ENCODE measurements around the gene GPR55. TPM values are rescaled to one million over a fixed set of nuclear protein-coding genes. Genes with fewer than 3 reads are reported as not detected.

Gene GPR55
- total RNA-seq, 1 experiment from 2014 or later, result not detected

DNA sequence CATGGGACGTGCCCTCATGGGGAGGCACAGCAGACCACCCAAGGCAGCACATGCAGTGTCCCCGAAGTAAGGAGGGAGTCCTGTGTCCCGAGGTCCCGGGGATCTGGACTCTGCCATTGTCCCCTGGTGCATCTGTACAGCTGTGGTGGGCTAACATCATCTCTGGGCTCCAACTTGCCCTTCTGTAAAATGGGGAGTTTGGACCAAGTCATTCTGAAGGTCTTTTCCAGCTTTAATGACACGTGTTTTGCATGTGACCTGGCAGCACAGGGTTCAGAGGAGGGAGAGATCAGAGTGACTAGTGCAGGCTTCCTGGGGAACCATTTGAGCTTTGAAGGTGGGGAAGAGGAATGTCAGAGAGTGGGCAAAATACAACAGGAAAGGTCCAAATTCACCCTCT lies 38.8 kb downstream of the GPR55 start:
- Mint-ChIP-seq H3K36me3 (ENCODE audit: insufficient read depth, unreplicated experiment) (no peaks in the 10 kb centered on the region), H3K27ac (ENCODE audit: unreplicated experiment) (no peak overlapping the region), H3K27me3 (ENCODE audit: insufficient read depth, unreplicated experiment) (no peaks in the 10 kb centered on the region), H3K4me3 (ENCODE audit: unreplicated experiment) (no peak overlapping the region), H3K4me1 (ENCODE audit: low read depth, unreplicated experiment) (no peaks in the 10 kb centered on the region), H3K9me3 (ENCODE audit: unreplicated experiment) (no peaks in the 10 kb centered on the region)
- TF ChIP-seq, protein P1, sequence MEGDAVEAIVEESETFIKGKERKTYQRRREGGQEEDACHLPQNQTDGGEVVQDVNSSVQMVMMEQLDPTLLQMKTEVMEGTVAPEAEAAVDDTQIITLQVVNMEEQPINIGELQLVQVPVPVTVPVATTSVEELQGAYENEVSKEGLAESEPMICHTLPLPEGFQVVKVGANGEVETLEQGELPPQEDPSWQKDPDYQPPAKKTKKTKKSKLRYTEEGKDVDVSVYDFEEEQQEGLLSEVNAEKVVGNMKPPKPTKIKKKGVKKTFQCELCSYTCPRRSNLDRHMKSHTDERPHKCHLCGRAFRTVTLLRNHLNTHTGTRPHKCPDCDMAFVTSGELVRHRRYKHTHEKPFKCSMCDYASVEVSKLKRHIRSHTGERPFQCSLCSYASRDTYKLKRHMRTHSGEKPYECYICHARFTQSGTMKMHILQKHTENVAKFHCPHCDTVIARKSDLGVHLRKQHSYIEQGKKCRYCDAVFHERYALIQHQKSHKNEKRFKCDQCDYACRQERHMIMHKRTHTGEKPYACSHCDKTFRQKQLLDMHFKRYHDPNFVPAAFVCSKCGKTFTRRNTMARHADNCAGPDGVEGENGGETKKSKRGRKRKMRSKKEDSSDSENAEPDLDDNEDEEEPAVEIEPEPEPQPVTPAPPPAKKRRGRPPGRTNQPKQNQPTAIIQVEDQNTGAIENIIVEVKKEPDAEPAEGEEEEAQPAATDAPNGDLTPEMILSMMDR (IDR thresholded peaks at IDR 0.05; ENCODE audit: insufficient read depth in 1 of 2, low read depth in 1 of 2, low read length in 1 of 2, severe bottlenecking in 1 of 2, unreplicated experiment in 1 of 2), result no peak
- Histone ChIP-seq H3K36me3 (ENCODE audit: control insufficient read depth, insufficient read depth, low read length) (no peaks in the 10 kb centered on the region), H3K4me3 (ENCODE audit: low read depth, low read length) (no peak overlapping the region), H3K4me1 (no peaks in the 10 kb centered on the region), H3K9me3 (no peaks in the 10 kb centered on the region), H3K27me3 (replicated peaks; ENCODE audit: control insufficient read depth, insufficient read depth, low read length) (no peaks in the 10 kb centered on the region)
- intact Hi-C loops (cut with micrococcal nuclease; ENCODE audit: unreplicated experiment), result no loop called here
- ChIA-PET CTCF (no interaction called here), POLR2A (no interaction called here)
- no TSS peak for BruUV-seq (replicated peaks)
- no peak for DNase-seq

DNA sequence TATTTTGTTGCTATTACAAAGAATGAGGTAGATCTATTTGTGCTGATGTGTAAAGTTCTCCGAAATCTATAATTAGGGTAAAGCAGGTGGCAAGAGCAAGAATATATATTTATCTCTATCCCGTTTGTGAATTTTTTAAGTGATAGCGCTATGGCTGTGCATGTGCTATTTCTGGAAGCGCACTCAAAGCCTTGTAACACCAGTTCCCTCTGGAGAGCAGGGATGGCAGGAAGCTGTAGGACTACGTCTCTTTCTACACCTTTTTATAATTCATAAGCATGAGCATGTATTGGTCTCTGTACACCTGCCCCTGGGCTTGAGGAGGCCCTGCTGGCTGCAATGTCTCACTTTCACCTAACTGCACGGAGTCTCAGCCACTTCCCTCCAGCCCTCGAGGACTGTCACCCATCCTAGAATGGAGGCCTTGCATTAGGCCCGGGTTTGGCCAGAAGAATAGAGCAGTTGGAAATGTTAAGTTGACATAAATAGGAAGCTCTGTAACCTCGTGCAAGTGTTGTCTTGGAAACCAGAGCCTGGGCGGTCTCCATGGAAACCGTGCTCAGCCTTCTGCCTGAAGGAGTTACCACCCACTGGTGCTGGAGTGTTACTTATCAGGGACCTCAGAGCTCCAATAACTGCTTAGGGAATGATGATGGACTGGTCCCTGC lies 39.4 kb downstream of the GPR55 start:
- no peaks in the 10 kb centered on the region for H3K4me1 Mint-ChIP-seq (ENCODE audit: low read depth, unreplicated experiment)

DNA sequence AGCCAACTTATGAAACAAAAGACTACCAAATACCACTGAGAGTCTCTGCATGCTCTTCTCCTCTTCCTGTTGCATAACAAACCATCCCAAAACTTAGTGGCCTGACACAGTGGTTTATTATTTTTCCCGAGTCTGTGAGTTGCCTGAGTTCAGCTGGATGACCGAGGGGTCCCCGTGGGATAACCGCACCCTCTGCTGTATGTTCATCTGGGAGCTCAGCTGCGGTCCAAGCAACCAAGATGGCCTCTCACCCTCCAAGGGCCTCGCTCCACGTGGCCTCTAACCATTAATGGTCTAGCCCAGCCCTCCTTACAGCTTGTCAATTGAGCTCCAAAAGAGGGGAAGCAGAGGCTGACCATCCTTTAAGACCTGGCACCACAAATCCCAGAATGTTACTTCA lies 43.2 kb downstream of the GPR55 start:
- POLR2A ChIA-PET, result no interaction called here

More for the DNA sequence above, 39.4 kb downstream of the GPR55 start:
- no peak overlapping the region for H3K4me3 Mint-ChIP-seq (ENCODE audit: unreplicated experiment)
- Histone ChIP-seq H3K4me3 (ENCODE audit: low read depth, low read length) (no peak overlapping the region), H3K4me1 (no peaks in the 10 kb centered on the region), H3K9me3 (no peaks in the 10 kb centered on the region), H3K36me3 (ENCODE audit: control insufficient read depth, insufficient read depth, low read length) (no peaks in the 10 kb centered on the region), H3K27me3 (replicated peaks; ENCODE audit: control insufficient read depth, insufficient read depth, low read length) (no peaks in the 10 kb centered on the region)
- no peaks in the 10 kb centered on the region for H3K9me3 Mint-ChIP-seq (ENCODE audit: unreplicated experiment)
- no peaks in the 10 kb centered on the region for H3K27me3 Mint-ChIP-seq (ENCODE audit: insufficient read depth, unreplicated experiment)
- no peaks in the 10 kb centered on the region for H3K36me3 Mint-ChIP-seq (ENCODE audit: insufficient read depth, unreplicated experiment)
- H3K27ac Mint-ChIP-seq (ENCODE audit: unreplicated experiment), result no peak overlapping the region
- DNase-seq, result no peak
- ChIA-PET CTCF (no interaction called here), POLR2A (no interaction called here)
- BruUV-seq (replicated peaks), result no TSS peak
- intact Hi-C loops (cut with micrococcal nuclease; ENCODE audit: unreplicated experiment), result no loop called here
- TF ChIP-seq, protein P1 (IDR thresholded peaks at IDR 0.05; ENCODE audit: insufficient read depth in 1 of 2, low read depth in 1 of 2, low read length in 1 of 2, severe bottlenecking in 1 of 2, unreplicated experiment in 1 of 2), result no peak

More for the DNA sequence above, 43.2 kb downstream of the GPR55 start:
- H3K36me3 Mint-ChIP-seq (ENCODE audit: insufficient read depth, unreplicated experiment), result peaks cover 12% of the 10 kb centered on the region
- intact Hi-C loops (cut with micrococcal nuclease; ENCODE audit: unreplicated experiment), result no loop called here
- H3K27ac Mint-ChIP-seq (ENCODE audit: unreplicated experiment), result peak overlapping the region; percentile 70
- no peaks in the 10 kb centered on the region for H3K9me3 Mint-ChIP-seq (ENCODE audit: unreplicated experiment)
- no peaks in the 10 kb centered on the region for H3K27me3 ChIP-seq (replicated peaks; ENCODE audit: control insufficient read depth, insufficient read depth, low read length)
- no peaks in the 10 kb centered on the region for H3K4me1 ChIP-seq
- no peaks in the 10 kb centered on the region for H3K4me1 Mint-ChIP-seq (ENCODE audit: low read depth, unreplicated experiment)
- CTCF ChIA-PET, result no interaction called here
- DNase-seq, result no peak
- no TSS peak for BruUV-seq (replicated peaks)
- no peaks in the 10 kb centered on the region for H3K36me3 ChIP-seq (ENCODE audit: control insufficient read depth, insufficient read depth, low read length)
- H3K4me3 ChIP-seq (ENCODE audit: low read depth, low read length), result no peak overlapping the region
- H3K4me3 Mint-ChIP-seq (ENCODE audit: unreplicated experiment), result no peak overlapping the region
- TF ChIP-seq, protein P1 (IDR thresholded peaks at IDR 0.05; ENCODE audit: insufficient read depth in 1 of 2, low read depth in 1 of 2, low read length in 1 of 2, severe bottlenecking in 1 of 2, unreplicated experiment in 1 of 2), result no peak
- H3K27me3 Mint-ChIP-seq (ENCODE audit: insufficient read depth, unreplicated experiment), result no peaks in the 10 kb centered on the region
- no peaks in the 10 kb centered on the region for H3K9me3 ChIP-seq
